Natural killer cell (primary cell): ENCODE data around the gene WHAMM. TPM values are rescaled to one million over a fixed set of nuclear protein-coding genes. Genes with fewer than 3 reads are reported as not detected.

Source experiments
- ATAC-seq, 3 donors: fragments of 150-1000 bp in 2 of 3; fragments of 200-7000 bp in 1 of 3; cut with Tn5 transposase; 1 replicate in 1 of 3; 2 replicates in 2 of 3; pipeline ENCODE4 v1.10.0; 2021; ENCODE audit warnings: mild to moderate bottlenecking in 2 of 3, moderate library complexity in 2 of 3
- DNase-seq, 2 donors: peaks; one replicate each; pipeline versions ENCODE4 v3.0.0 to v3.0.0-alpha.2; 2013 to 2021; ENCODE audit warnings: mixed read lengths in 1 of 2
- H3K27ac ChIP-seq: one replicate; pipeline ENCODE4 v1.5.1; 2013; ENCODE audit warnings: mild to moderate bottlenecking, low read length
- H3K27me3 ChIP-seq: one replicate; pipeline ENCODE4 v1.6.1; 2013; ENCODE audit warnings: low read length; ENCODE audit not compliant: control insufficient read depth, insufficient read depth
- H3K36me3 ChIP-seq: one replicate; pipeline ENCODE4 v1.6.1; 2013; ENCODE audit warnings: low read length; ENCODE audit not compliant: control insufficient read depth, insufficient read depth
- H3K4me1 ChIP-seq: one replicate; pipeline ENCODE4 v1.6.1; 2013; ENCODE audit warnings: low read length; ENCODE audit not compliant: control insufficient read depth, insufficient read depth
- H3K4me3 ChIP-seq: one replicate; pipeline ENCODE4 v1.5.1; 2013; ENCODE audit warnings: low read length
- H3K9me3 ChIP-seq: one replicate; pipeline ENCODE4 v1.6.1; 2013; ENCODE audit warnings: low read length; ENCODE audit not compliant: control insufficient read depth, insufficient read depth
- H3K27ac Mint-ChIP-seq, 2 donors: one replicate each; pipeline ENCODE4 v1.8.0; 2022; ENCODE audit warnings: mild to moderate bottlenecking in 2 of 2, mixed read lengths in 2 of 2, moderate library complexity in 1 of 2
- H3K27me3 Mint-ChIP-seq, 2 donors: one replicate each; pipeline ENCODE4 v1.8.0; 2022; ENCODE audit warnings: low read depth in 2 of 2, mixed read lengths in 2 of 2
- H3K36me3 Mint-ChIP-seq: one replicate; pipeline ENCODE4 v1.8.0; 2022; ENCODE audit warnings: mixed read lengths
- H3K4me1 Mint-ChIP-seq, 2 donors: one replicate each; pipeline ENCODE4 v1.8.0; 2022; ENCODE audit warnings: mixed read lengths in 2 of 2
- H3K4me3 Mint-ChIP-seq: one replicate; pipeline ENCODE4 v1.8.0; 2022; ENCODE audit warnings: mild to moderate bottlenecking, moderate library complexity, mixed read lengths
- H3K9me3 Mint-ChIP-seq, 2 donors: one replicate each; pipeline ENCODE4 v1.8.0; 2022; ENCODE audit warnings: mixed read lengths in 2 of 2
- WGBS: methylation state at CpG from one replicate; pipeline ENCODE4 v1.1.7; 2013; ENCODE audit warnings: missing lambda C conversion rate; ENCODE audit not compliant: insufficient coverage; 5-methylcytosine and 5-hydroxymethylcytosine counted together
- intact Hi-C: fragments of 100-400 bp; cut with micrococcal nuclease; formaldehyde crosslinking; loops from one replicate; pipeline ENCODE4 v1.14.2; 2022
- total RNA-seq, 4 donors: library from RNA; stranded (reverse); fragments of 120-200 nt in 1 of 4; gene quantifications; one replicate each; pipeline versions ENCODE4 v1.2.3 to v1.2.4, GENCODE V29; 2013 to 2022
- TF ChIP-seq, protein P1 (sequence below): fragments of 200-600 bp; IDR thresholded peaks from one replicate; pipeline ENCODE4 v1.8.0; 2022; ENCODE audit warnings: antibody characterized with exemption

Gene WHAMM
- total RNA-seq, 3 donors from 2014 or later (not counting 1 experiment from before 2014, with no cell fraction given), result 48.5 to 78.0 (median 67.6) TPM

DNA sequence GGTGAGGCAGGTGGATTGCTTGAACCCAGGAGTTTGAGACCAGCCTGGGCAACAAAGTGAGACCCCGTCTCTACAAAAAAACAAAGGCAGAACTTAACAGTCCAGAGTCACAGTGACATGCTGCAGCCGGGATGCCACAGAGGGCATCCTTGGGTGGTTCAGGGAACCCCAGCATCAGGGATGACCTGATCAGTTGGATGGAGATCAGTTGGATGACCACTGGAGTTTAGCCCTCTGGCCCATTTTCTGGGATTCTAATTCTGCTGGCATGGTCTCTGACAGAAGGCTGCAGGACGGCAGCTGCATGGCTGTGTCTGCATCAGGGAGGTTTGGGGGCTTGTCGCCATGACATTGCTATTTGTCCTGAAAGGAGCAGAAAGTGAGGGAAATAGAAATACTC is 19.8 kb downstream of the WHAMM start:
- no peaks in the 10 kb centered on the region for H3K4me1 ChIP-seq
- Mint-ChIP-seq H3K27ac (peak overlapping the region; percentile 21 to 78), H3K36me3 (peaks cover 50% of the 10 kb centered on the region), H3K9me3 (no peaks in the 10 kb centered on the region), H3K27me3 (no peaks in the 10 kb centered on the region), H3K4me3 (no peak overlapping the region), H3K4me1 (peaks cover 27 to 34% of the 10 kb centered on the region in 2 donors)
- no peaks in the 10 kb centered on the region for H3K9me3 ChIP-seq
- H3K27ac ChIP-seq, result no peak overlapping the region
- intact Hi-C loops, result no loop called here
- ATAC-seq (peak in 1 of 3 donors; percentile 7), DNase-seq (no peak)
- peaks cover 94% of the 10 kb centered on the region for H3K36me3 ChIP-seq
- no peaks in the 10 kb centered on the region for H3K27me3 ChIP-seq
- no peak overlapping the region for H3K4me3 ChIP-seq
- over 99% methylated on average over 4 of the region's 4 CpGs for WGBS
- TF ChIP-seq, protein P1, sequence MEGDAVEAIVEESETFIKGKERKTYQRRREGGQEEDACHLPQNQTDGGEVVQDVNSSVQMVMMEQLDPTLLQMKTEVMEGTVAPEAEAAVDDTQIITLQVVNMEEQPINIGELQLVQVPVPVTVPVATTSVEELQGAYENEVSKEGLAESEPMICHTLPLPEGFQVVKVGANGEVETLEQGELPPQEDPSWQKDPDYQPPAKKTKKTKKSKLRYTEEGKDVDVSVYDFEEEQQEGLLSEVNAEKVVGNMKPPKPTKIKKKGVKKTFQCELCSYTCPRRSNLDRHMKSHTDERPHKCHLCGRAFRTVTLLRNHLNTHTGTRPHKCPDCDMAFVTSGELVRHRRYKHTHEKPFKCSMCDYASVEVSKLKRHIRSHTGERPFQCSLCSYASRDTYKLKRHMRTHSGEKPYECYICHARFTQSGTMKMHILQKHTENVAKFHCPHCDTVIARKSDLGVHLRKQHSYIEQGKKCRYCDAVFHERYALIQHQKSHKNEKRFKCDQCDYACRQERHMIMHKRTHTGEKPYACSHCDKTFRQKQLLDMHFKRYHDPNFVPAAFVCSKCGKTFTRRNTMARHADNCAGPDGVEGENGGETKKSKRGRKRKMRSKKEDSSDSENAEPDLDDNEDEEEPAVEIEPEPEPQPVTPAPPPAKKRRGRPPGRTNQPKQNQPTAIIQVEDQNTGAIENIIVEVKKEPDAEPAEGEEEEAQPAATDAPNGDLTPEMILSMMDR, result no peak

DNA sequence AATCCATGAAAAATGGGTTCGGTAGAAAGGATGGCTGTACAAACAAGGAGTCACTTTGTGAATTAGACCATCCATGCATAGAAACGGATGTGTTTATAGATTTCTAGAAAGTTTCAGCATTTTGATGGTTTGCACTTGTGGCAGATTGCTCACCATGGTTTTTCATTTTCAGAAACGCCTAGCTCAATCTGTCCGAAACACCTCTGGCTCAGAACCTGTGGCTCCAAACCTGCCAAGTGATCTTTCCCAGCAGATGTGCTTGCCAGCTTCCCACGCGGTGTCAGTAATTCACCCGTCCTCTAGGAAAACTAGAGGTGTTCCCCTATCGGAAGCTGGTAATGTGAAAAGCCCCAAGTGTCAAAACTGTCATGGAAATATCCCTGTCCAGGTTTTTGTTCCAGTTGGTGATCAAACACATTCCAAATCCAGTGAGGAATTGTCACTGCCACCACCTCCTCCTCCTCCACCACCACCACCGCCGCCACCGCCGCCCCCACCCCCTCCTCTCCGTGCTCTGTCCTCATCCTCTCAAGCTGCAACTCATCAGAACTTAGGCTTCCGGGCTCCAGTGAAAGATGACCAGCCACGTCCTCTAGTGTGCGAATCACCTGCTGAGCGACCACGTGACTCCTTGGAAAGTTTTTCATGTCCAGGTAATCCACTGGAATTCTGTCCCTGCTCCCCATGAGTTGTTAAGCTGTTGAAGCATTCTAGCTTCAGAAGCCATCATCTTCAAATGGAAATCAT is 21.2 kb downstream of the WHAMM start:
- no peak overlapping the region for H3K27ac ChIP-seq
- peaks cover 50% of the 10 kb centered on the region for H3K36me3 Mint-ChIP-seq
- no peaks in the 10 kb centered on the region for H3K27me3 Mint-ChIP-seq
- no peak for DNase-seq
- WGBS, result 93% methylated on average over 18 of the region's 18 CpGs
- H3K27me3 ChIP-seq, result no peaks in the 10 kb centered on the region
- H3K4me3 Mint-ChIP-seq, result peak overlapping the region; percentile 25
- H3K27ac Mint-ChIP-seq, result peak overlapping the region in 1 of 2 donors; percentile 78
- TF ChIP-seq, protein P1, result no peak
- H3K4me1 Mint-ChIP-seq, result peaks cover 27 to 34% of the 10 kb centered on the region in 2 donors
- H3K9me3 ChIP-seq, result no peaks in the 10 kb centered on the region
- ATAC-seq, result no peak
- H3K4me1 ChIP-seq, result no peaks in the 10 kb centered on the region
- H3K4me3 ChIP-seq, result no peak overlapping the region
- H3K9me3 Mint-ChIP-seq, result no peaks in the 10 kb centered on the region
- H3K36me3 ChIP-seq, result peaks cover 92% of the 10 kb centered on the region
- intact Hi-C loops, result no loop called here

DNA sequence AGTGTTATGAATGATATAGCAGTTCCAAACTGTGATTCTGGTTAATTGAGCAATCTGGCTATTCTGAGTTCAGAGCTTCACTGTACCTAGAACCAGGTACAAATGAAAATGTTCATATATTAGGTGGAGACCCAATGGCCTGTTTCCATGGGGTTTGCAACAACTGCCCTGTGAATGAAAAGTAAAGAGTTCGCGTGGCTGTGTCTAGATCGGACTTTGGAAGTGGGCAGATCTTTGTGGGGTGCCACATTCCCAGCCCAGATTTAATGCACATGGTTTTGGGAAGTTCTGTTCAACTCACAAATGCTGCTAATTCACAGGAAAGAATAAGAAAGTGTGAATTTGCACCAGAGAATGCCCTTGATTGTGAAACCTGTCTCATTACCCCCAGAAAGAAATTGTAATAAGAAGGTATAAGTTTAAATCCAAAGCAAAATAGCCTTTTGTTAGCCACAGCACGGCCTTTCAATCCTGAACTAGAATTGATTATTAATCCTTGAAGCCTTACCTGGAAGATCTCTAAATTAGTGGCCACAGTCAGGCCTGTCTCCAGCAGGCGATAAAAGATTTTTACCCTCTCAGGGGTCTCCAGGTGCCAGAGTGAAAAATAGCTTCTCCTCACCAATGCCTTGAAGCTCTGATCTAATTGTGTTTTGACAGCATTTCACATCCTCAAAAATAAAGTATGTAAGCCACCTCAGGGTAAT is 22.6 kb downstream of the WHAMM start:
- Histone ChIP-seq H3K4me3 (no peak overlapping the region), H3K27ac (no peak overlapping the region), H3K27me3 (no peaks in the 10 kb centered on the region), H3K36me3 (peaks cover 92% of the 10 kb centered on the region), H3K4me1 (no peaks in the 10 kb centered on the region), H3K9me3 (no peaks in the 10 kb centered on the region)
- ATAC-seq (no peak), DNase-seq (no peak)
- TF ChIP-seq, protein P1, result no peak
- H3K4me3 Mint-ChIP-seq, result no peak overlapping the region
- H3K27me3 Mint-ChIP-seq, result no peaks in the 10 kb centered on the region
- H3K4me1 Mint-ChIP-seq, result peaks cover 34 to 36% of the 10 kb centered on the region in 2 donors
- peak overlapping the region; percentile 78 to 81 for H3K27ac Mint-ChIP-seq
- 92% methylated on average over 5 of the region's 5 CpGs for WGBS
- no peaks in the 10 kb centered on the region for H3K9me3 Mint-ChIP-seq
- intact Hi-C loops, result no loop called here
- peaks cover 48% of the 10 kb centered on the region for H3K36me3 Mint-ChIP-seq
